Measurements from ENCODE around the gene CUX1.
"Not testable (repeated sequence)": the region's sequence is repeated elsewhere in the genome, so short reads cannot be mapped to it uniquely, and the experiment has no call there.

CUX1 gene

DNA sequence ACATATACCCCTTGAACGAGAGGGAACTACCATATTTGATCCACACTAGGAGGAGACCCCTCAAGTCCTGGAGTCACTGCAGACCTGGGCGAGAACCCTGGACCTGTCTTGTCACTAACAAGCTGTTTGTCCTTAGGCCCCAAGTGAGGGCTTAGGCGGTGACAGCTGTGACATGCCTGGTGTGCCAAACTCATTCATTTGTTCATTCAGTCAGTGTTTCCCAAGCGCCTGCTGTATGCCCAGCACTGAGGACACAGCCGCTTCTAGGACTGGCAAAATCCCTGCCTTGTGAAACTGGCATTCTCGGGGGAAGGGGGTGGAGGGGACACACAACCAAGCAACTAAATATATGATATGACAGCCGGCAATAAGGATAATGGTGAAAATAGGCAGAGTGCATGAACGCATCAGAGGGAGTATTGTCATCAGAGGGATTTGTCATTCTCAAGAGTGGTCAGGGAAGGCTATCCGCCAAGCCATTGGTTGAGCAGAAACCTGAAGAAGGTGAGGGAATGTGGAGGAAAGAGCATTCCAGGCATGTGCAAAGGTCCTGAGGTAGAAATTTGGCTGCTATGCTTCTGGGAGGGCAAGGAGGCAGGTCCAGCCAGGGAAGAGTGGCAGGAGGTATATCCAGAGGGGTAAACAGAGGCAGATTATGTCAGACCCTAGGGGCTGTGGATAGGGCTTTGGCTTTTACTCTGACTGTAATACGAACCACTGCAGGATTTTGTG, 480.2 kb downstream of the CUX1 start:
- no peak for TF ChIP-seq JUND (IDR thresholded peaks at IDR 0.05; ENCODE audit: low read depth)
- in situ Hi-C loops (cut with HindIII; ENCODE audit: low pct_unique_long_range_greater_than_20kb, low sequenced_read_pairs) = no loop called here
- DNase-seq (ENCODE audit: low read depth in 1 of 2, low spot score in 1 of 2) = no peak

- in situ Hi-C loops (cut with HindIII; ENCODE audit: low pct_unique_long_range_greater_than_20kb, low sequenced_read_pairs) = no loop called here
- no peak for DNase-seq (ENCODE audit: low read depth in 1 of 2, low spot score in 1 of 2)
- TF ChIP-seq JUND (IDR thresholded peaks at IDR 0.05; ENCODE audit: low read depth) = no peak
Measured at GRCh38 chr7:102300643-102301221, 483.3 kb downstream of the CUX1 start.

DNA sequence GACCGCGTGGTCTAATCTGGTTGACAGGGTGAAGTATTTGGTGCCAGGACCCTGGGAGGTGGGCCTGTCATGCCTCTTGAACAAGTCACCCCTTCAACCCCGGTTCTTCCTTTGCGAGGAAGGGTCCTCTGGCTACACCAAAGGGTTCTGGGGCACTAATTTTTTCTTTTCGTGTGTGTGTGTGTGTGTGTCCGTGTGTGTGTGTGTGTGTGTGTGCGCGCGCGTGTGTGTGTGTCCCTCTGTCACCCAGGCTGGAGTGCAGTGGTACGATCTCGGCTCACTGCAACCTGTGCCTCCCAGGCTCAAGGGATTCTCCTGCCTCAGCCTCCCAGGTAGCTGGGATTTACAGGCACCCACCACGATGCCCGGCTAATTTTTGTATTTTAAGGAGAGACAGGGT, 483.9 kb downstream of the CUX1 start:
- DNase-seq (ENCODE audit: low read depth in 1 of 2, low spot score in 1 of 2); in situ Hi-C loops (cut with HindIII; ENCODE audit: low pct_unique_long_range_greater_than_20kb, low sequenced_read_pairs): not testable (repeated sequence)

DNA sequence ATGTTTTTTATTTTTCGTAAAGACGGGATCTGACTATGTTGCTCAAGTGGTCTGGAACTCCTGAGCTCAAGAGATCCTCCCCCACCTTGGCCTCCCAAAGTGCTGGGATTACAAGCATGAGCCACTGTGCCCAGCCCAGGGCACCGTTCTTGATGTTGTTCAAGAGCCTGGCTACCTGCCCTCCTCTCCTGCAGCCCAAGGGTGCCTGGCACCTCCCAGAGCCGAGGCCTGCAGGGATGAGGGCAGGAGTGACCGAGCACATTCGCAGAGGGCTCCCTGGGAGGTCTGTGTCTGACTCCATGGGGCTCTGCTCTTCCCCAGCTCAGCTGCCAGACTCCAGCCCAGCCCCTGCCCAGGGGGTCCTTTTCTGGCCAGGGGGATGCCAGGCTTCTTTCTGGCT, 484.6 kb downstream of the CUX1 start:
- in situ Hi-C loops (cut with HindIII; ENCODE audit: low pct_unique_long_range_greater_than_20kb, low sequenced_read_pairs) = no loop called here
- no peak for DNase-seq (ENCODE audit: low read depth in 1 of 2, low spot score in 1 of 2)
- no peak for TF ChIP-seq JUND (IDR thresholded peaks at IDR 0.05; ENCODE audit: low read depth)

GRCh38 chr7:102303669-102304422, 486.4 kb downstream of the CUX1 start:
- DNase-seq (ENCODE audit: low read depth in 1 of 2, low spot score in 1 of 2) = no peak
- in situ Hi-C loops (cut with HindIII; ENCODE audit: low pct_unique_long_range_greater_than_20kb, low sequenced_read_pairs) = no loop called here
- TF ChIP-seq JUND (IDR thresholded peaks at IDR 0.05; ENCODE audit: low read depth) = no peak

DNA sequence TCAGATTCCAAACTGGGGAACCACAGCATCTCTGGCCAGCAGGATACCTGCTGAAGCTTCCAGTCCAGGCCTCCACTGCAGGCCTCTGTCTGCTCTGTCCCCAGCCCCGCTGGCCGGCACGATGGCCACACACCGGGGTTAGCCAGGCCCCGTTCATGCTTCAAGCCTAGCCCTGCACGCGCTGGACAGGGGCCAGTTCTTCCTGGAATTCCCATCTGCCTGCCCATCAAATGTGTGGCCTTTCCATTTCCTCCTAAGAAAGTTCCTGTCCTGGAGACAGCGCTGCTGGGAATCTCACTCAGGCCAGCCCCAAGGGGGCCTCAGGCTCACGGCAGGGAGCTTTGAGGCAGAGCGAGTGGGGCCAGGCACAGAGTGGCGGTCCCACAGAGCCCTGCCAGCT, 487.2 kb downstream of the CUX1 start:
- in situ Hi-C loops (cut with HindIII; ENCODE audit: low pct_unique_long_range_greater_than_20kb, low sequenced_read_pairs) = no loop called here
- no peak for DNase-seq (ENCODE audit: low read depth in 1 of 2, low spot score in 1 of 2)
- TF ChIP-seq JUND (IDR thresholded peaks at IDR 0.05; ENCODE audit: low read depth) = no peak

DNA sequence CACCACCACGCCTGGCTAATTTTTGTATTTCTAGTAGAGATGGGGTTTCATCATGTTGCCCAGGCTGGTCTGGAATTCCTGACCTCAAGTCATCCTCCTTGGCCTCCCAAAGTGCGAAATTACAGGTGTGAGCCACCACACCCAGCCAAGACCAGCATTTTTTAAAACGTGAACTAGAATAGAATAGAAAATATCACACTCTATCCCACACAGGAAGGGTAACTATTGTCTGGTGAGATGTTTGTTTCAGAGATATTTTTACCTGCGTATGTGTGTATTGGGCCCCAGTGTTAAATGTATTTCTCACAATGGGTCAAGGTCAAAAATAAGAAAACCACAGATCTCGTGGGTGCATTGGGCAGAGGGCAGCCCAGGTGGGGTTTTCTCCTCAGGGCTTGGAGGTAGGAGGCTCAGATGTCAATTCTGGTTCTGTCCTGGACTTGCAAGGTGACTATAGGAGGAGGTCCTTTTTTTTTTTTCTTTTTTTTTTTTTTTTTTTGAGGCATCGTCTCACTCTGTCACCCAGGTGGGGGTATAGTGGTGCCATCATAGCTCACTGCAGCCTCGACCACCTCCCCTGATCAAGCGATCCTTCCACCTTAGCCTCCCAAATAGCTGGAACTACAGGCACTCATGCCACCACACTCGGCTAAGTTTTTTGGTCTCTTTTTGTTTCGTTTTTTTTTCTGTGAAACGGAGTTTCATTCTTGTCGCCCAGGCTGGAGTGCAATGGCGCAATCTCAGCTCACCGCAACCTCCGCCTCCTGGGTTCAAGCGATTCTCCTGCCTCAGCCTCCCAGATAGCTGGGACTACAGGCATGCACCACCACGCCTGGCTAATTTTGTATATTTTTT, 488.2 kb downstream of the CUX1 start:
- no peak for TF ChIP-seq JUND (IDR thresholded peaks at IDR 0.05; ENCODE audit: low read depth)
- in situ Hi-C loops (cut with HindIII; ENCODE audit: low pct_unique_long_range_greater_than_20kb, low sequenced_read_pairs) = no loop called here
- DNase-seq (ENCODE audit: low read depth in 1 of 2, low spot score in 1 of 2) = no peak

GRCh38 chr7:102306916-102307677, 489.7 kb downstream of the CUX1 start:
- no peak for DNase-seq (ENCODE audit: low read depth in 1 of 2, low spot score in 1 of 2)

DNA sequence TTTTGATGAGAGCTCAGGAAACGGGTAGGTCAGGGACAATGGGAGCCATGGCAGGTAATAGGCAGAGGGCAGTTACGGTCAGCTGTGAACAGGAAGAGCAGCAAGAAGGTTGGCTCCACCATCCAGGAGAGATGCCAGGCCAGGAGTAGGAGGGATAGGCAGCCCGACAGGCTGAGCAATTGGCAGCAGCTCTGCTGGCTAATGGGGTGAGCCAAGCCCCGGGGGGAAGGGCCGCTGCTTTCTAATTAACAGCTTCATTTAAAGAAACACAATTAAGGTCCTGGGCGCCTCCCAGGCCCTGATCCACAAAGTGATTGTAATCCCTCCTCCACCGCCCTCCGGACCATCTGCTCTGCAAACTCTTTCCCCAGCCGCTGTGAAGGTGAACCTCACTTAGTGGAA, 493.0 kb downstream of the CUX1 start:
- TF ChIP-seq JUND (IDR thresholded peaks at IDR 0.05; ENCODE audit: low read depth) = no peak
- DNase-seq (ENCODE audit: low read depth in 1 of 2, low spot score in 1 of 2) = no peak
- in situ Hi-C loops (cut with HindIII; ENCODE audit: low pct_unique_long_range_greater_than_20kb, low sequenced_read_pairs) = no loop called here

More at GRCh38 chr7:102306916-102307677, 489.7 kb downstream of the CUX1 start:
- no peak for TF ChIP-seq JUND (IDR thresholded peaks at IDR 0.05; ENCODE audit: low read depth)
- in situ Hi-C loops (cut with HindIII; ENCODE audit: low pct_unique_long_range_greater_than_20kb, low sequenced_read_pairs) = no loop called here

DNA sequence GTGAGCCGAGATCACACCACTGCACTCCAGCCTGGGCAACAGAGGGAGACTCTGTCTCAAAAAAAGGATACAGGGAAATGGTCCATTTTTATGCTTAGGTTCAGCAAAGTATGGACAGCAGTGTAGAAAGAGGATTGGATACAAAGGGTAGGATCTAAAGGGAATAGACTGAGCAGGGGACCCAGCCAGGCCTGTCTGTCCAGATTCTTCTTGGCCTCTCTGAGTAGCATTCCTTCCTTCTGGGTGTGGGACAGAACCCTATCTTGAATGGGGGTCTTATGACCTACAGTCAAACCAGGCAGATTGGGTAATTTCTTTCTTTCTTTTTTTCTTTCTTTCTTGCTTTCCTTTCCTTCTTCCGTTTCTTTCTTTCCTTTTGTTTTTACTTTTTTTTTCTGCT, 494.9 kb downstream of the CUX1 start:
- TF ChIP-seq JUND (IDR thresholded peaks at IDR 0.05; ENCODE audit: low read depth) = no peak
- in situ Hi-C loops (cut with HindIII; ENCODE audit: low pct_unique_long_range_greater_than_20kb, low sequenced_read_pairs) = no loop called here
- DNase-seq (ENCODE audit: low read depth in 1 of 2, low spot score in 1 of 2) = no peak

GRCh38 chr7:102313997-102314780, 496.8 kb downstream of the CUX1 start:
- no peak for DNase-seq (ENCODE audit: low read depth in 1 of 2, low spot score in 1 of 2)
- no peak for TF ChIP-seq JUND (IDR thresholded peaks at IDR 0.05; ENCODE audit: low read depth)
- in situ Hi-C loops (cut with HindIII; ENCODE audit: low pct_unique_long_range_greater_than_20kb, low sequenced_read_pairs) = no loop called here
